Activated CD4-positive, alpha-beta T cell treated with anti-CD3 and anti-CD28 coated beads for 36 hours (primary cell): ENCODE results near the gene ERV3-1. TPM values are rescaled to one million over a fixed set of nuclear protein-coding genes. Genes with fewer than 3 reads are reported as not detected.

ENCODE experiments used
- ATAC-seq: fragments of 200-7000 bp; cut with Tn5 transposase; one replicate; pipeline ENCODE4 v1.10.0; 2021; ENCODE audit warnings: mild to moderate bottlenecking, moderate library complexity
- CTCF ChIA-PET: fragments of 350-600 bp; sonication (Branson Sonifier 250); formaldehyde crosslinking; loops from one replicate; lab custom pipeline; 2021; ENCODE audit warnings: antibody characterized with exemption; lab: Charles Lee
- POLR2A ChIA-PET: fragments of 350-600 bp; sonication (Branson Sonifier 250); formaldehyde crosslinking; loops from one replicate; lab custom pipeline; 2021; ENCODE audit warnings: antibody characterized with exemption, inconsistent platforms; lab: Charles Lee
- DNase-seq: peaks from one replicate; pipeline ENCODE4 v3.0.0-alpha.2; 2020
- H3K27ac Mint-ChIP-seq: one replicate; pipeline ENCODE4 v1.8.0; 2021; ENCODE audit warnings: mixed read lengths
- H3K27me3 Mint-ChIP-seq: one replicate; pipeline ENCODE4 v1.8.0; 2021; ENCODE audit warnings: mixed read lengths
- H3K36me3 Mint-ChIP-seq: one replicate; pipeline ENCODE4 v1.8.0; 2021; ENCODE audit warnings: low read depth, mixed read lengths
- H3K4me1 Mint-ChIP-seq: one replicate; pipeline ENCODE4 v1.8.0; 2021; ENCODE audit warnings: mixed read lengths
- H3K4me3 Mint-ChIP-seq: one replicate; pipeline ENCODE4 v1.8.0; 2021; ENCODE audit warnings: mild to moderate bottlenecking, moderate library complexity, mixed read lengths
- H3K9me3 Mint-ChIP-seq: one replicate; pipeline ENCODE4 v1.8.0; 2021; ENCODE audit warnings: low read depth, mixed read lengths
- intact Hi-C, 2 experiments: fragments of 100-400 bp; cut with DNase I in 1 of 2; cut with micrococcal nuclease in 1 of 2; formaldehyde crosslinking; loops; one replicate each; pipeline versions ENCODE4 v1.14.2 to v1.15.1; 2022 to 2024; cut with DNase I, micrococcal nuclease
- total RNA-seq, 2 experiments: library from RNA; stranded (reverse); gene quantifications; one replicate each; pipeline ENCODE4 v1.2.3, GENCODE V29; 2021

Gene ERV3-1
- total RNA-seq, 2 experiments from 2014 or later = 6.3 to 8.9 TPM

DNA sequence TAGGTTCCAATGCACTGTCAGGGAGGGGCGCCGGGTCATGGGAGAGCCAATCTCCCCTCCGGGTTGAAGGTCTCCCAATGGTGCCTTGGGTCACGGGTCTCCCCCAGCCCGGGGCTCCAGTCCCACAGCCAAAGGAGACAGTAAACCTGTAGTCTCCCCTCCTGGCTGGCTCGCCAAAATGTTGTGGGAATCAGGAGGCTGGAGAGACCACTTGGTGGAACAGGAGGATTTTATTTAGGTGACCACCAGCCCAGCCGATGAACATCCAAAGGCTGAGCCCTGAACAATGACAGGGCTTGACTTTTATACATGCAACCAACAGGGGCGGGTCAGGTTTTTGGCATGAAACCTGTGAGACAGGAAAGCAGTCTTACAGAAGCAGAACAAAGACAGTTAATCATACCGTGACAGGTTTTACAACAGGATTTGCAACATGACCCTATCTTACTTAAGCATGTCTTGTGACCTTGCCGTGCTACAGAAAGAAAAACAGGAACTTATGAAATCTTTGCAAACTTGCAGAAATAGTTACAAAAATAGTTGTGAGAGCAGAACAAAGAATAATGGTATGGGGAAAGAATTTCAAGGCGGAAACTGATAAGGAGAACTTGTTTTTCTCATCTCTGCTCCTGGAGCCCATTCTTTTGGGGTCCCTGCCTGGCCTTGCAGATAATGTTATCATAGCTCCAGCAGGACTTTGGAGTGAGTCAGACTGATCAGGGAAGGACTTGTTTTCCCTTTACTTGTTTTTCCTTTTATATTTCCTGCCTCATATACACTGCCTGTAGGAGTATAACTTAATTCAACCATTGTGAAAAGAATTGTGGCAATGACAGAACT, 7.1 kb downstream of the ERV3-1 start:
- DNase-seq (no peak), ATAC-seq (no peak)
- POLR2A ChIA-PET = no interaction called here
- no peaks in the 10 kb centered on the region for H3K27me3 Mint-ChIP-seq
- H3K4me3 Mint-ChIP-seq = no peak overlapping the region
- H3K36me3 Mint-ChIP-seq = peaks cover 66% of the 10 kb centered on the region
- peaks cover 7% of the 10 kb centered on the region for H3K4me1 Mint-ChIP-seq
- no peak overlapping the region for H3K27ac Mint-ChIP-seq
- intact Hi-C loops = loop anchor here in 1 of 2 experiments (10.0 kb wide), 2 partner anchors 375 to 435 kb away; partner anchors contain the start of genes ZNF680 and ZNF92
- CTCF ChIA-PET = no interaction called here
- peaks cover 55% of the 10 kb centered on the region for H3K9me3 Mint-ChIP-seq

DNA sequence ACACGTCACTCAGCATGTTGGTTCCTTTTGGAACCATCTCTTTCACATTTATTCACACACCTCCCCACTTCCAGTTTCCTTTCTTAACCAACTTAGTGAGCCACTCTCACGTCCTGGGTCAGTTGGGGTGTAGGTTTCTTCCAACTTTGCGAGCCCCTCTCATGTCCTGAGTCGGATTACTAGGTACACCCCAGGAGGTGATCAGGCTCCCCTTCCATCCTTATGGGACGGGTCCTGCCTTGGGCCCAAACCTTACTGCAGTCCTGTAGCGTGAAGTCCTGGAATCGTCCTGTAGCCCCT, 7.7 kb downstream of the ERV3-1 start:
- no peak for ATAC-seq
- Mint-ChIP-seq H3K36me3 (peaks cover 61% of the 10 kb centered on the region), H3K4me3 (no peak overlapping the region), H3K27ac (no peak overlapping the region), H3K4me1 (peaks cover 2% of the 10 kb centered on the region), H3K27me3 (no peaks in the 10 kb centered on the region), H3K9me3 (peaks cover 59% of the 10 kb centered on the region)
- CTCF ChIA-PET = no interaction called here
- POLR2A ChIA-PET = no interaction called here
- no peak for DNase-seq
- intact Hi-C loops = no loop called here

DNA sequence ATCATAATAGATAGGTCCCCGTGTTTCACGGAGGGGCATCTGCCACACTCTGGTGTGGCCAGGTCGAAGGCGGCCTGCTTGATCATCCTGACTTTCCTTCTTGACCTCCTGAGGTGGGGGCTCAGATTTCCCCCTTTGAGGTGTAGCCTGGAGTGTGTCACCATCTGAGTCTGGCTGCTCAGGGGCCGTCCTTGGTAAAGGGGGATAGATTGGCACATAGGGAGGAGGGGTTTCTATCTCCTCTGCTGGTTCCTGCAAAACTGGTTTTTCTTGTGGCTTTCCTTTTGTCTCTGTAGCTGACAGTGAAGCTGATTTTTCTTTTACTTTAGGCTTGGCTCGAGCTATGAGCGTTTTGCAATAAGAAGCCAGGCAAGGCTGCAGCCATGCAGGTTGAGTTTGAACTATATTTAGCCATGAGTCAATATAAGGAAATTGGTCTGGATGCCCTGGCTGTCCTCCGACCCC, 8.5 kb downstream of the ERV3-1 start:
- Mint-ChIP-seq H3K36me3 (peaks cover 54% of the 10 kb centered on the region), H3K4me1 (no peaks in the 10 kb centered on the region), H3K27ac (no peak overlapping the region), H3K9me3 (peaks cover 60% of the 10 kb centered on the region), H3K4me3 (no peak overlapping the region), H3K27me3 (no peaks in the 10 kb centered on the region)
- no peak for DNase-seq
- ATAC-seq = no peak
- POLR2A ChIA-PET = no interaction called here
- CTCF ChIA-PET = no interaction called here
- intact Hi-C loops = no loop called here

DNA sequence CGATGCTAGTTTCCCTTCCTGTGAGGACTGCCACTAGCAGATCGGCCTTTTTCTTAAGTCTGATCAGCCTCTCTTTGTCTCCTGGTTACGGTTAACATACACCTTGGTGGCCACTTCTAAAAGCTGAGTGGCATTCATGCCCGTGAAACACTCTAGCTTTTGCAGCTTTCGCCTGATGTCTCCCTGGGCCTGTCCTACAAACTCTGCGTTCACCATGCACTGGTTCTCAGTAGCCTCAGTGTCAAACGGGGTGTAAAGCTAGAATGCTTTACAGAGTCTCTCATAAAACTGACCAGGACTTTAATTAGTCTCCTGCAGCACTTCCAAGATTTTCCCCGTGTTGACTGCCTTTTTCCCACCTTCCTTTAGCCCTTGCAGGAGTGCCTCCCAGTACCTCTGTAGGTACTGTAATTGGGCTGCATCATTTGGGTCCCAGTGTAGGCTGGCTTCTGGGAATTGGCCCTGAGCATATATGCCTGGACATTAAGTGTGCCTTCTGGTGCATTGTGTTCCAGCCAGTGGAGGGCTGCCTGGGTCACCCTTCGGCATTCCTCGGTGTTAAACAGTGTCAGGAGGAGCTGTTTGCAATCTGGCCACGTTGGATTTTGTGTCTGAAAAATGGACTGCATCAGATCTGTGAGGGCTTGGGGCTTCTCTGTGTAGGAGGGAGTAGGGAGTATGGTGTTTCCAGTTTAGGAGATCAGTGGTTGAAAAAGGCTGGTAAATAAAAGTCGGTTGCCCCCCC, 9.2 kb downstream of the ERV3-1 start:
- CTCF ChIA-PET = no interaction called here
- intact Hi-C loops = no loop called here
- POLR2A ChIA-PET = no interaction called here
- H3K4me3 Mint-ChIP-seq = no peak overlapping the region
- H3K36me3 Mint-ChIP-seq = peaks cover 48% of the 10 kb centered on the region
- peaks cover 59% of the 10 kb centered on the region for H3K9me3 Mint-ChIP-seq
- H3K27ac Mint-ChIP-seq = no peak overlapping the region
- DNase-seq = no peak
- H3K4me1 Mint-ChIP-seq = no peaks in the 10 kb centered on the region
- no peaks in the 10 kb centered on the region for H3K27me3 Mint-ChIP-seq
- no peak for ATAC-seq

DNA sequence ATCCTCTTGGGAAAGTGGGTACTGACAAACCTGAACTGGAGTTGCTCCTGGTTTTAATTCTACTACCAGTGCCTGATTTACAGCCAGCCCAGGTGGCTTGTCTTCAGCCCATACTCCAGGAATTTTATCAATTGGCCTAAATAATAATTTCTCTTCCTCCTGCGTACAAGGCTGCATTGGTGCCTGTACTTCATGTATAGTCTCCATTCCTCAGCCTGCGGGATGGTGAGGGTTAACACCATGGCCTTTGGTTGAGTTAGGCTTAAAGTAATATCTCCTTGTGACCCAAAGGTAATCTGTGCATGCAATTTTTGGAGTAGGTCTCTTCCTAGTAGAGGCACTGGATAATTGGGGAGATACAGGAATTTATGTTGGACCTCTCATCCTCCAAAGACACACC, 10.2 kb downstream of the ERV3-1 start:
- POLR2A ChIA-PET = no interaction called here
- Mint-ChIP-seq H3K9me3 (peaks cover 61% of the 10 kb centered on the region), H3K27ac (no peak overlapping the region), H3K27me3 (no peaks in the 10 kb centered on the region), H3K36me3 (peaks cover 50% of the 10 kb centered on the region), H3K4me1 (no peaks in the 10 kb centered on the region), H3K4me3 (no peak overlapping the region)
- CTCF ChIA-PET = no interaction called here
- ATAC-seq (no peak), DNase-seq (no peak)
- intact Hi-C loops = no loop called here

GRCh38 chr7:64993901-64994300, 12.6 kb downstream of the ERV3-1 start:
- H3K36me3 Mint-ChIP-seq = peaks cover 38% of the 10 kb centered on the region
- no peaks in the 10 kb centered on the region for H3K4me1 Mint-ChIP-seq
- H3K27me3 Mint-ChIP-seq = no peaks in the 10 kb centered on the region
- DNase-seq (no peak), ATAC-seq (no peak)
- H3K27ac Mint-ChIP-seq = no peak overlapping the region
- peaks cover 65% of the 10 kb centered on the region for H3K9me3 Mint-ChIP-seq
- POLR2A ChIA-PET = no interaction called here
- no peak overlapping the region for H3K4me3 Mint-ChIP-seq
- CTCF ChIA-PET = no interaction called here
- intact Hi-C loops = no loop called here

GRCh38 chr7:64992971-64993370, 13.5 kb downstream of the ERV3-1 start:
- peaks cover 60% of the 10 kb centered on the region for H3K9me3 Mint-ChIP-seq

DNA sequence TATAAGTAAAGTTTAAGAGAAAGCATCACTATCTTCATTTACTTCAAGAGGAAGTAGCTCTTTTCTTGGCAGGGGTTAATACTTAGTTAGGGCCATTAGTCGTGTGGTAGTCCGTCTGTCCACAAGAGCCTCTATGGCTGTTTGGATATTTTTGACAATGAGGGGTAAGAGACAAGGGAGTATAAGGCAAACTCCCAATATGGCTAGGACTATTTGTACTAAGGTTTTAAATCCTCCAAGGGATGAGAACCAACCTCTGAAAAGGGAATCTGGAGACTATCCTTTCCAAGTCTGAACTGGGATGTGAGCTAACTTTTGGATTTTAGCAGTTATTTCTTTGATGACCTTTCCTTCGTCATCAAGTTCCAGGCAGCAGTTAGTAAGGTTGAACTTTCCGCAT, 15.6 kb downstream of the ERV3-1 start, which contains the start of gene ZNF117:
TSS of gene ZNF117 (minus strand) at position 101 of the 400 bp plus-strand sequence.
- ATAC-seq = no peak
- Mint-ChIP-seq H3K27me3 (no peaks in the 10 kb centered on the region), H3K36me3 (peaks cover 50% of the 10 kb centered on the region), H3K4me1 (no peaks in the 10 kb centered on the region), H3K27ac (no peak within 1 kb of the TSS), H3K4me3 (no peak within 1 kb of the TSS), H3K9me3 (peaks cover 63% of the 10 kb centered on the region)
- ChIA-PET POLR2A (no interaction called here), CTCF (no interaction called here)
- no peak for DNase-seq
- intact Hi-C loops = no loop called here

More at GRCh38 chr7:64992971-64993370, 13.5 kb downstream of the ERV3-1 start:
- intact Hi-C loops = no loop called here
- Mint-ChIP-seq H3K4me1 (no peaks in the 10 kb centered on the region), H3K27me3 (no peaks in the 10 kb centered on the region), H3K27ac (no peak overlapping the region), H3K36me3 (peaks cover 38% of the 10 kb centered on the region), H3K4me3 (no peak overlapping the region)
- ATAC-seq (no peak), DNase-seq (no peak)
- CTCF ChIA-PET = no interaction called here
- POLR2A ChIA-PET = no interaction called here

DNA sequence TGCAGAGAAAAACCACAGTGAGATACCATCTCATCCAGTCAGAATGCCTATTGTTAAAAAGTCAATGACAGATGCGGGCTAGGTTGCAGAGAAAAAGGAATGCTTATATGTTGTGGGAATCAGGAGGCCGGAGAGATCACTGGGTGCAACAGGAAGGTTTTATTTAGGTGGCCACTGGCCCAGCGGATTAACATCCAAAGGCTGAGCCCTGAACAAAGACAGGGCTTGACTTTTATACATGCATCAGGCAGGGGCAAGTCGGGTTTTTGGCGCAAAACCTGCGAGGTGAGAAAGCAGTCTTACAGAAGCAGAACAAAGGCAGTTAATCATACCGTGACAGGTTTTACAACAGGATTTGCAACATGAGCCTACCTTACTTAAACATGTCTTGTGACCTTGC, 16.3 kb downstream of the ERV3-1 start:
- ChIA-PET POLR2A (interaction anchor here (0.6 kb wide), 1 partner anchor 87 kb away, joined by 4 read pairs; the partner anchor contains the start of gene ZNF273), CTCF (interaction anchor here (0.6 kb wide), 1 partner anchor 190 kb away, joined by 3 read pairs; no protein-coding TSS in a partner anchor)
- intact Hi-C loops = no loop called here
- DNase-seq (no peak), ATAC-seq (no peak)
- no peaks in the 10 kb centered on the region for H3K27me3 Mint-ChIP-seq
- H3K27ac Mint-ChIP-seq = no peak overlapping the region
- H3K4me1 Mint-ChIP-seq = no peaks in the 10 kb centered on the region
- H3K9me3 Mint-ChIP-seq = peaks cover 63% of the 10 kb centered on the region
- H3K4me3 Mint-ChIP-seq = no peak overlapping the region
- peaks cover 53% of the 10 kb centered on the region for H3K36me3 Mint-ChIP-seq

GRCh38 chr7:64978497-64979203, 27.8 kb downstream of the ERV3-1 start:
- Mint-ChIP-seq H3K36me3 (peaks cover 57% of the 10 kb centered on the region), H3K27me3 (no peaks in the 10 kb centered on the region), H3K9me3 (peaks cover 57% of the 10 kb centered on the region), H3K27ac (no peak overlapping the region), H3K4me1 (no peaks in the 10 kb centered on the region), H3K4me3 (no peak overlapping the region)
- ChIA-PET POLR2A (interaction anchor here (0.8 kb wide), 1 partner anchor 28 kb away, joined by 3 read pairs; no protein-coding TSS in a partner anchor), CTCF (no interaction called here)
- DNase-seq (no peak), ATAC-seq (no peak)
- intact Hi-C loops = loop anchor here in 1 of 2 experiments (5.0 kb wide), 1 partner anchor 51 kb away; no protein-coding TSS in a partner anchor

- POLR2A ChIA-PET = no interaction called here
- Mint-ChIP-seq H3K27ac (no peak overlapping the region), H3K27me3 (no peaks in the 10 kb centered on the region), H3K4me1 (no peaks in the 10 kb centered on the region), H3K9me3 (peaks cover 23% of the 10 kb centered on the region), H3K4me3 (no peak overlapping the region), H3K36me3 (peaks cover 4% of the 10 kb centered on the region)
- no peak for ATAC-seq
- CTCF ChIA-PET = no interaction called here
- intact Hi-C loops = no loop called here
- DNase-seq = no peak
These were observed 40.9 kb downstream of the ERV3-1 start for GRCh38 chr7:64965594-64965993.
